H1 (cell line): ENCODE measurements around the gene SPATA4. TPM values are rescaled to one million over a fixed set of nuclear protein-coding genes. Genes with fewer than 3 reads are reported as not detected.

Experiments used
- BCL11A ChIP-seq, 2 experiments: IDR thresholded peaks; one replicate each; pipeline ENCODE4 v1.6.1; 2011; ENCODE audit warnings: low read depth in 2 of 2, low read length in 2 of 2, mild to moderate bottlenecking in 2 of 2
- CTBP2 ChIP-seq: IDR thresholded peaks from 2 replicates; pipeline ENCODE4 v1.7.0; 2011; ENCODE audit warnings: borderline replicate concordance, mild to moderate bottlenecking, moderate library complexity, mixed read lengths, low read length; ENCODE audit not compliant: insufficient read depth, insufficient read length
- EP300 ChIP-seq, 2 experiments: IDR thresholded peaks; 1 replicate in 1 of 2; 2 replicates in 1 of 2; pipeline ENCODE4 v1.6.1; 2011 to 2012; ENCODE audit warnings: low read depth in 2 of 2, low read length in 2 of 2, mild to moderate bottlenecking in 2 of 2, borderline replicate concordance in 1 of 2, inconsistent platforms in 1 of 2, moderate library complexity in 1 of 2
- TCF12 ChIP-seq: IDR thresholded peaks from 2 replicates; pipeline ENCODE4 v1.6.1; 2011; ENCODE audit warnings: low read depth, mild to moderate bottlenecking, low read length
- polyA plus RNA-seq, 7 experiments: library from polyadenylated mRNA; depleted of rRNA in 3 of 7; stranded (reverse) in 5 of 7; unstranded in 2 of 7; fragments of >200 nt in 5 of 7; fragments of 200-250 nt in 2 of 7; gene quantifications; 1 replicate in 5 of 7; 2 replicates in 1 of 7; 4 replicates in 1 of 7; pipeline versions ENCODE4 v1.2.1 to v1.2.3, GENCODE V29; 2011 to 2013; ENCODE audit warnings: missing spikeins in 2 of 7, mixed read lengths in 2 of 7
- total RNA-seq: library from RNA; stranded (reverse); fragmentation: NEBNext Ultra II Directional; extraction: Animal tissue kit (Norgen Biotek cat#: 25700); gene quantifications from 2 replicates; pipeline ENCODE4 v1.2.1, GENCODE V29; 2021

SPATA4 gene
- total and polyA plus RNA-seq, 2 of the 8 experiments (the other 6 are each of a cell fraction or from before 2014, with no cell fraction given), result not detected

- TF ChIP-seq BCL11A (IDR thresholded peaks at IDR 0.05; ENCODE audit: low read depth in 2 of 2, low read length in 2 of 2) (no peak), TCF12 (no peak), EP300 (IDR thresholded peaks at IDR 0.05; ENCODE audit: borderline replicate concordance in 1 of 2, low read depth in 2 of 2, low read length in 2 of 2) (no peak), CTBP2 (no peak)
Observed at GRCh38 chr4:176188654-176189053, 6.7 kb downstream of the SPATA4 start (continued).
